GM21515 (cell line): Measurements from ENCODE around the gene TCEAL2.
"Not testable (repeated sequence)": the region's sequence is repeated elsewhere in the genome, so short reads cannot be mapped to it uniquely, and the experiment has no call there.

ENCODE experiments used
- ATAC-seq: cut with Tn5 transposase; IDR thresholded peaks from one replicate; pipeline ENCODE4 v1.9.1; 2021; ENCODE audit not compliant: unreplicated experiment

Gene TCEAL2

GRCh38 chrX:102125436-102125835 is at the start of gene TCEAL2:
Gene TCEAL2, plus strand, starts transcription at chrX:102125679. Its CDS starts 1,152 bp downstream, at chrX:102126831.
- ATAC-seq = not testable (repeated sequence)

GRCh38 chrX:102077426-102077825 is 48.1 kb upstream of the TCEAL2 start:
- no peak for ATAC-seq

GRCh38 chrX:102085706-102086105 is 39.8 kb upstream of the TCEAL2 start:
- no peak for ATAC-seq

- ATAC-seq = no peak
Observed at GRCh38 chrX:102113367-102113766, 12.1 kb upstream of the TCEAL2 start.

- no peak for ATAC-seq
Observed at GRCh38 chrX:102115748-102116147, 9.7 kb upstream of the TCEAL2 start.

GRCh38 chrX:102125014-102125413 is 465 bp upstream of the TCEAL2 start:
- ATAC-seq = not testable (repeated sequence)

- ATAC-seq = not testable (repeated sequence)
Observed at GRCh38 chrX:102126080-102126818, 770 bp downstream of the TCEAL2 start.

- ATAC-seq = no peak
Observed at GRCh38 chrX:102126863-102127262, 1.4 kb downstream of the TCEAL2 start.

GRCh38 chrX:102129473-102129872 is 4.0 kb downstream of the TCEAL2 start:
- no peak for ATAC-seq

GRCh38 chrX:102138064-102138463 is 12.6 kb downstream of the TCEAL2 start:
- no peak for ATAC-seq

- ATAC-seq = not testable (repeated sequence)
Observed at GRCh38 chrX:102140876-102141275, 15.4 kb downstream of the TCEAL2 start.

- ATAC-seq = not testable (repeated sequence)
Observed at GRCh38 chrX:102141631-102142030, 16.2 kb downstream of the TCEAL2 start.

- ATAC-seq = not testable (repeated sequence)
Observed at GRCh38 chrX:102142274-102142673, 16.8 kb downstream of the TCEAL2 start, which contains the start of gene TCEAL6. Gene TCEAL6, minus strand, starts transcription at chrX:102142481.

GRCh38 chrX:102154218-102154860 is 28.9 kb downstream of the TCEAL2 start:
- ATAC-seq = no peak

GRCh38 chrX:102154900-102155805 is 29.7 kb downstream of the TCEAL2 start:
- no peak for ATAC-seq

- no peak for ATAC-seq
Observed at GRCh38 chrX:102155806-102156179, 30.3 kb downstream of the TCEAL2 start, which contains the start of gene BEX5. Gene BEX5, minus strand, starts transcription at chrX:102155977. Its CDS starts 1,712 bp downstream, at chrX:102154265.
